GM18498 (cell line): ENCODE measurements around the gene AURKB.
"Not testable (repeated sequence)": the region's sequence is repeated elsewhere in the genome, so short reads cannot be mapped to it uniquely, and the experiment has no call there.

Experiments used
- ATAC-seq: cut with Tn5 transposase; IDR thresholded peaks from one replicate; pipeline ENCODE4 v1.9.1; 2021; ENCODE audit warnings: mild to moderate bottlenecking, moderate library complexity; ENCODE audit not compliant: unreplicated experiment

The AURKB gene

DNA sequence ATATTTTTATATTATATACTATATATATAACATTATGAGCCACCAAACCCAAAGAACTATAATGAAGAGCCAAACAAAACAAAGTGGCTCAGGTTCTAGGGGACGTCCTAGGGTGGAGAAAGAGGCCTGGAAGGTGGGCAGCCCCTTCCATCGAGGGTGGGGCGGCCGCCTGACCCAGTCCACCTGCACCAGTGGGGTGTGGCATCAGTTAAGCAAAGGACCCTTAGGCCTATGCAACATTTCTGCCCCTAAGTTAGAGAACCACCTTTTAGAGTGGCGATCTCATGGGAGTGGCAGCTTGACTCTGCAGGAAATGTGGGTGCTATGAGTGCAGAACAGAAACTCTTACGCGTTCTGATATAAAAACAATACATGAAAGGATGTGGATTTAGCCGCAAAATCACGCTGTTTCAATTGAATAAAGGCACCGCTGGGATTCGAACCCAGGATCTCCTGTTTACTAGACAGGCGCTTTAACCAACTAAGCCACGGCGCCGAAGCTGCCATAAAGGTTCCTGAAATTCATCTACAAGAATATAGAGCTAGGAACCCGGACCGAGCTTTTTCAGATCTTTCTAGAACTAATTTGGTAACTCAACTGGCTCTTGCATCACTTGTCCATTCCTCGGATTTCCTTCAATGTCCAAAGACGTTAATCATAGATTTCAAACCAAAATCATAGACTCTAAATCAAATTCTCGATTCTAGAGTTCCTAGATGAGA is 15.6 kb upstream of the AURKB start:
- no peak for ATAC-seq

DNA sequence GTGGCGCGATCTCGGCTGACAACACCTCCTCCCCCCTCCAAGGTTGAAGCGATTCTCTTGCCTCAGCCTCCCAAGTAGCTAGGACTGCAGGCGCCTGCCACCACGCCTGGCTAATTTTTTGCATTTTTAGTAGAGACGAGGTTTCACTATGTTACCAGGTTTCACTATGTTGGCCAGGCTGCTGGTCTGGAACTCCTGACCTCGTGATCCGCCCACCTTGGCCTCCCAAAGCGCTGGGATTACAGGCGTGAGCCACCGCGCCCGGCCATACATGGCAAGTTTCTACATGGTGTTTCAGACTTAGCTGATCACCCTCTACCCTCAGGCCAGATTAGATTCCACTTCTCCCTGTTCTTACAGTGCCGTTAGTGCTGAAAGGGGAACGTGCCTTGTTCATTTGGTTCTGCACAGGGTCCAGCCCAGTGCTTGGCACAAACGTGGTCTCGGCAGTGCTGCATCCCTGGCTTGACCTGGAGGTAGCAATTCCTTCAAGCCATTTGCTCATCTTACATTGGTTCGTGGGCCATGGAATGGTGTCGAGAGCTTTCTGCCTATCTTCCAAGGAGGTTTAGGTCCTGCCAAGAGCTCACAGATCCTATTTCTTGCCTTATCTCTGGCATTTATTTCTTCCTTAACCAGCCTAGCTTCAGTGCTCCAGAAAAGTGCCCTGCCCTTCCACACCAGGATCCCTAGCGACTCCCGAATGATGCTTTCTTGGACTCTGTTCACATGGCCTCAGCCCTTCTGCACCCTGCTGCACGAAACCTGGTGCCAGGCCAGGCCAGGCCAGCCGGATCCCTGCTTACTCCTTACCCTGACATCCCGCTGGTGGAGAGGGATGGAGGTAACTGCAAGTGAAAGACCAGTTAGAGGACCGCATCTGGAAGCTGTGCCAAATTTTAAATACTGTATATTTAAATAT is 14.8 kb upstream of the AURKB start:
- ATAC-seq = no peak

- no peak for ATAC-seq
Observed at GRCh38 chr17:8223356-8224126, 13.2 kb upstream of the AURKB start.

GRCh38 chr17:8222630-8223355 is 12.4 kb upstream of the AURKB start:
- peak; percentile 37 for ATAC-seq

- peak; percentile 37 for ATAC-seq
Observed at GRCh38 chr17:8222380-8222629, 11.9 kb upstream of the AURKB start.

DNA sequence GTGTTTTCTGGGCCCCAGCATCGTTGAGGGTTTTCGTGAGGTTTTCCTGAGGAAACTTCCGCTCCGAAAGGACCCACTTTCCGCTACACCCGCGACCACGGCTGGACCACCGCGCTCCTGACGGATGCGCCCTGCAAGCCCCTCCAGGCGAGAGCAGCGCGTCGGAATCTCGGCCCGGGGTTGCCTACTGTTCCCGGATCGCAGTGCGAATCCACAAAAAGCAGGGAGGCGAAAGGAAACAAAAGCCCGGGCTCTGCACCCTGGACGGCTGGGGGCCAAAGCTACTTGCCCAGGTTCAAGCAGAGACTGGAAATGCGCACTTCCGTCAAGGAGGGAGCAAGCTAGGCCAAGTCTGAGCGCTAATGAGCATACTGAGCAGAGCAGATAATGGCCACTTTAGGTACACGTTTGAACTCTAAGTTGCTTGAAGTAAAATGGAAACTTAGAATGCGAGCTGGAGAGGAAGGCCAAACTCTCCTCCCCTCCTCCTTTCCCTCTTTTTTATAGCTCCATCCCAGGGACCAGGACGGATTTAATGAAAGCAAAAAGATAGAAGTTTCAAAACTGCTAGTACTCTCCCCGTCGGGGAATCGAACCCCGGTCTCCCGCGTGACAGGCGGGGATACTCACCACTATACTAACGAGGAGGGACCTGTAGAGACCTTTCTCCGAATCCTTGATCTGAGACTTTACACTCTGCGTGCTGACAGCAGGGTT is 11.4 kb upstream of the AURKB start:
- ATAC-seq = peak; percentile 46

DNA sequence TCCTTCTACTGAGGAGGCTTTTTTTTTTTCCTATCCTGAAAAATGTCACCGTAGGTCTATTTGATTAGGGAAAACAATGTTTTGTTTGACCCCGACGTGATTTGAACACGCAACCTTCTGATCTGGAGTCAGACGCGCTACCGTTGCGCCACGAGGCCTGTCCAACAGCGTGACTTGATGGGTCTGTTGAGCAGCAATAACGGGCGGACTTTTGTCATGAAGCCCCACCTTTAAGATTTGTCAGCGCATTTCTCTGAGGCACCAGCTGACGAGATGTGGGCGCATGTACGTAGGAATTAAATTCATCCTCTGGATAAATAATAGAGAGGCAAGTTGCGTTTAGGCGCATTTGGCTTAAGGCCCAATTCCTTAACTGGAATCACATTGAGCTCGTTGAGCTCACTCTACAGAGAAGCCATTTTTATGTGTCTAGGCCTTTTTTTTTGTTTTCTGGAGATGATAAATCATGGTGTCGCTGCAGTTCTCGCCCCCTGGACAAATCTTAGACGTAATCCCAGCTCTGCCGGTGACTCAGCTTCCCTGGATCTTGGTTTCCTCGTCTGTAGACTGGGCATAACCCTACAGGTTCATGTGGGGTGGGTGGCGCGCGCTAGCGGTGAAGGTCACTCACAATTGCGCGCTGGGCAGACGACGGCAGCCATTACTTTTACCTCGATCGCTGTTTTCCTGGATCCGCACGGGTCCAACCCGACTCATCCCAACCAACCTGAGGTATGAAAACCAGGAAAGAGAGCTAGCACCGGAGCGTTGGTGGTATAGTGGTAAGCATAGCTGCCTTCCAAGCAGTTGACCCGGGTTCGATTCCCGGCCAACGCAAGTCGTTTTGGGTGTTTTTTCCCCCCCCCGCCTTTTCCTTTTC is 10.6 kb upstream of the AURKB start:
- ATAC-seq = no peak

GRCh38 chr17:8214000-8214399 is 3.6 kb upstream of the AURKB start:
- not testable (repeated sequence) for ATAC-seq

- ATAC-seq = no peak
Observed at GRCh38 chr17:8212312-8213180, 2.2 kb upstream of the AURKB start.

DNA sequence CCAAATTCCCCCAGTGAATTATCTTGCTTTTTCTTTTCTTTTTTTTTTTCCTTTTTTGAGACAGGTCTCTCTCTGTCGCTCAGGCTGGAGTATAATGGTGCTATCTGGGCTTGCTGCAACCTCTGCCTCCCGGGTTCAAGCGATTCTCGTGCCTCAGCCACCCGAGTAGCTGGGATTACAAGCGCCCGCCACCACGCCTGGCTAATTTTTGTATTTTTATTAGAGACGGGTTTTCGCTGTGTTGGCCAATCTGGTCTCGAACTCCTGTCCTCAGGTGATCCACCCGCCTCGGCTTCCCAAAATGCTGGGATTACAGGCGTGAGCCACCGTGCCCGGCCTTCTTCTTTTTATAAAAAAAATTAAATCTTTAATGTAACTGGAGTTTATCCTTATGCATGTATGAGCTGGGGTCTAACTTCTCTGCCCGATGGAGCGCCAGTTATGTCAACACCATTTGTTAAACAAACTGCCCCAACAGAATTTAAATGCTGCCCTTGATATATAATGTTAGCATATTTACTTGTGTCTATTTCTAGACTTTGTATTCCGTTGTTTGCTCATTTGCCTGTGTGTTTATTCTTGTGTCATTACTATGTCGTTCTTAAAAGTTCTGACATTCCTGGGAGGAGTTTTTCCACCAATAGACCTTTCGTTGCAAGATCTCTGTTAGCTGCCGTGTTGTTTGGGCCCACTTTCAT is 535 bp upstream of the AURKB start:
- peak; percentile 12 for ATAC-seq

DNA sequence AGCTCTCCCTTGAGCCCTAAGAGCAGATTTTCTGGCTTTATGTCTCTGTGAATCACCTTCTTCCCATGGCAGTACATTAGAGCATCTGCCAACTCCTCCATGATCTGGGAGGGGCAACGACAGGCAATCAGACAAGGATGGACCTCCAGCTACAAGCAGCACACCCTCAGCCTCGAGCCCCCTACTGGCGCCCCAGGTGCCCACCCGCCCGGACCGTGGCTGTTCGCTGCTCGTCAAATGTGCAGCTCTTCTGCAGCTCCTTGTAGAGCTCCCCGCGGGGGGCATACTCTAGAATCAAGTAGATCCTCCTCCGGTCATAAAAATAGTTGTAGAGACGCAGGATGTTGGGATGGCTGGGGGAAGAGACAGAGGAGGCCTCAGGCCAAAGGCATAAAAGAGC is 3.8 kb downstream of the AURKB start:
- no peak for ATAC-seq

DNA sequence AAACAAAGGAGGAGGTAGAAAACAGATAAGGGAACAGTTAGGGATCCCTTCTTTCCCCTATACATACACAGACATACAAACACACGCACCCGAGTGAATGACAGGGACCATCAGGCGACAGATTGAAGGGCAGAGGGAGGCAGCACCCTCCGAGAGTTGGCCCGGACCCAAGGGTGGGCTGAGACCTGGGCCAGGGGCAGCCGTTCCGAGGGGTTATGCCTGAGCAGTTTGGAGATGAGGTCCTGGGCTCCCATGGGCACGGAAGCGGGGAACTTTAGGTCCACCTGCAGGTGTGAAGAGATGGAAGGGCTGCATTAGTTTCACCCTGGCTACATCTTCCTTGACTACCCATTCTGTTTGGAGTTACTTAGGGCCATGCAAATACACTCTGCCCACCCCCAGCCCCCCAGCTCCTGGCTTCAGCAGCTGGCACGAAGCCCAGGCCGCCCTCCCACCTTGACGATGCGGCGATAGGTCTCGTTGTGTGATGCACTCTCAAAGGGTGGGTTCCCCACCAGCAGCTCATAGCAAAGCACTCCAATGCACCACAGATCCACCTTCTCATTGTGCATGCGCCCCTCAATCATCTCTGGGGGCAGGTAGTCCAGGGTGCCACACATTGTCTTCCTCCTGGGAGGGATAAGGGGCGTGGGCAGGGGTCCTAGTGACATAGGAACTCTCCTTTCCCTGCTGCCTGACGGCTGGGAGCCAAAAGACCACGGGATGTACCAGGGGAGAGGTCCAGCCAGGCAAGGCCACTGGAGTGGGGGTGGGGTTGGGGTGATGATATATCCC is 5.4 kb downstream of the AURKB start:
- ATAC-seq = no peak

- no peak for ATAC-seq
Observed at GRCh38 chr17:8192070-8192815, 18.1 kb downstream of the AURKB start.

GRCh38 chr17:8190506-8190905 is 19.9 kb downstream of the AURKB start:
- ATAC-seq = no peak

DNA sequence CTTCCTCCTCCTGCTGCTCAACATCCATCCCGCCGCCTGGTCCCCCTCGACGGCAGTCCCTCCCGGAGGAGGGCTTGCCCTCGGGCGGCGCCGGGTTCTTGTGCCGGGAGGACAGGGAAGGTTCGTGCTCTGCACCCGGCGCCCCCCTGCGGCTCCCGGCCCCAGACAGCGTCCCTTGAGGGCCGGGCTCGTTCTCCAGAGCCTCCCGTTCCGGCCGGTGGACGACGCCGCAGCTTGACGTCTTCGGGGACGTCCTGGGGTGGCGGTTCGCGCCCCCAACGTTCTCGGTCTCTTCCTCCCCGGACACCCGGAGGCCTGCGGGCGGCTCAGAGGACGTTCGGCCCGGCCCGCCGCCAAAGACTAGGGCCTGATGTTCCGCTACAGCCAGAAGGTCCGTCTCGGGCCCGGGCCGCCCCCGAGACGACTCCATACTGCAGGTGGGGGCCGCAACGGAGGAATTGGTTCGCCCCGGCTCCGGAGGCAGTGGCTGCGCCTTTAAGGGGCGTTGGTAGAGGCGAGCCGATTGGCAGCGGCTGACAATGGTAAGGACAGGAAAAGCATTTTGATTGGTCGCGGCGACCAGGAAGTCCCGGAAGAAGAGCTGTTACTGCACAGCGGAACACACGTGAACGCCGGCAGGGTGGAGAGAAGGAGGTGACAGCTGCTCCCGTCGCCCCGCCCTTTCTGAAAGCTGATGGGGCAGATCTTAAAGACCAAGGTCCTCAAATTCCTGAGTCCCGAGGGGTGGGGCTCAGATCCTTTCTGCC is 20.5 kb downstream of the AURKB start, which contains the start of gene BORCS6:
BORCS6 (minus strand) TSS at position 470 of the 767 bp plus-strand sequence; CDS start at position 430, 40 bp downstream.
- ATAC-seq = peak; percentile 51
